HG02973 (cell line): ENCODE measurements around the gene GLT8D2.

Source experiments
- ATAC-seq: cut with Tn5 transposase; IDR thresholded peaks from one replicate; pipeline ENCODE4 v1.9.1; 2021; ENCODE audit warnings: moderate library complexity; ENCODE audit not compliant: unreplicated experiment

The GLT8D2 gene

GRCh38 chr12:104049903-104050356, at the start of gene GLT8D2:
Gene GLT8D2 (minus strand): TSS chr12:104050187. CDS start chr12:104019648, 30,539 bp downstream.
- no peak for ATAC-seq

GRCh38 chr12:104097954-104098353, 48.0 kb upstream of the GLT8D2 start:
- ATAC-seq = no peak

GRCh38 chr12:104095289-104095688, 45.3 kb upstream of the GLT8D2 start:
- no peak for ATAC-seq

GRCh38 chr12:104094284-104094683, 44.3 kb upstream of the GLT8D2 start:
- no peak for ATAC-seq

- no peak for ATAC-seq
Observed at GRCh38 chr12:104091136-104091535, 41.1 kb upstream of the GLT8D2 start.

GRCh38 chr12:104090685-104091084, 40.7 kb upstream of the GLT8D2 start:
- no peak for ATAC-seq

- peak; percentile 88 for ATAC-seq
Observed at GRCh38 chr12:104083769-104084475, 33.9 kb upstream of the GLT8D2 start.

GRCh38 chr12:104080764-104081163, 30.8 kb upstream of the GLT8D2 start:
- ATAC-seq = no peak

GRCh38 chr12:104079024-104079423, 29.0 kb upstream of the GLT8D2 start:
- ATAC-seq = no peak

GRCh38 chr12:104073699-104074098, 23.7 kb upstream of the GLT8D2 start:
- ATAC-seq = no peak

GRCh38 chr12:104072099-104072498, 22.1 kb upstream of the GLT8D2 start:
- no peak for ATAC-seq

GRCh38 chr12:104064842-104065427, 14.9 kb upstream of the GLT8D2 start:
- ATAC-seq = peak; percentile 2

- peak; percentile 83 for ATAC-seq
Observed at GRCh38 chr12:104064031-104064841, 14.2 kb upstream of the GLT8D2 start, which contains the start of gene HCFC2. Gene HCFC2 (plus strand): TSS chr12:104064531. CDS start chr12:104064561, 30 bp downstream.

- peak; percentile 27 for ATAC-seq
Observed at GRCh38 chr12:104063712-104064030, 13.7 kb upstream of the GLT8D2 start.

- ATAC-seq = no peak
Observed at GRCh38 chr12:104060791-104061190, 10.8 kb upstream of the GLT8D2 start.

- no peak for ATAC-seq
Observed at GRCh38 chr12:104059963-104060362, 10.0 kb upstream of the GLT8D2 start.

- ATAC-seq = no peak
Observed at GRCh38 chr12:104058802-104059201, 8.8 kb upstream of the GLT8D2 start.

GRCh38 chr12:104057771-104058197, 7.8 kb upstream of the GLT8D2 start:
- ATAC-seq = no peak

GRCh38 chr12:104056419-104056972, 6.5 kb upstream of the GLT8D2 start:
- ATAC-seq = no peak

- no peak for ATAC-seq
Observed at GRCh38 chr12:104055686-104056388, 5.8 kb upstream of the GLT8D2 start.
